ENCODE data around the gene RAPGEF1. TPM values are rescaled to one million over a fixed set of nuclear protein-coding genes. Genes with fewer than 3 reads are reported as not detected.

RAPGEF1 gene
- total and polyA plus RNA-seq, 2 experiments from 2014 or later, result 26.2 to 29.7 TPM

GRCh38 chr9:131578731-131579504 lies 161.0 kb downstream of the RAPGEF1 start:
- H4K20me1 ChIP-seq (ENCODE audit: insufficient read depth, poor library complexity, severe bottlenecking), result no peaks in the 10 kb centered on the region
- no peak overlapping the region for H2AFZ ChIP-seq
- 94% methylated on average over 24 of the region's 26 CpGs for WGBS (ENCODE audit: low lambda C conversion rate, missing lambda C conversion rate)
- H3K79me2 ChIP-seq, result no peaks in the 10 kb centered on the region
- no peak overlapping the region for H3K4me2 ChIP-seq
- H3K27me3 ChIP-seq, result no peaks in the 10 kb centered on the region
- no peaks in the 10 kb centered on the region for H3K36me3 ChIP-seq (replicated peaks; ENCODE audit: insufficient read depth, low read depth)
- H3K27ac ChIP-seq, result no peak overlapping the region
- H3K4me1 ChIP-seq (ENCODE audit: insufficient read depth), result no peaks in the 10 kb centered on the region
- H3K9me2 ChIP-seq (replicated peaks; ENCODE audit: insufficient read depth), result no peaks in the 10 kb centered on the region
- TF ChIP-seq EZH2 (IDR thresholded peaks at IDR 0.05; ENCODE audit: borderline replicate concordance), result no peak
- TF ChIP-seq EZH2phosphoT487 (IDR thresholded peaks at IDR 0.05; ENCODE audit: low read depth, severe bottlenecking, unreplicated experiment), result no peak
- TF ChIP-seq, protein P1, sequence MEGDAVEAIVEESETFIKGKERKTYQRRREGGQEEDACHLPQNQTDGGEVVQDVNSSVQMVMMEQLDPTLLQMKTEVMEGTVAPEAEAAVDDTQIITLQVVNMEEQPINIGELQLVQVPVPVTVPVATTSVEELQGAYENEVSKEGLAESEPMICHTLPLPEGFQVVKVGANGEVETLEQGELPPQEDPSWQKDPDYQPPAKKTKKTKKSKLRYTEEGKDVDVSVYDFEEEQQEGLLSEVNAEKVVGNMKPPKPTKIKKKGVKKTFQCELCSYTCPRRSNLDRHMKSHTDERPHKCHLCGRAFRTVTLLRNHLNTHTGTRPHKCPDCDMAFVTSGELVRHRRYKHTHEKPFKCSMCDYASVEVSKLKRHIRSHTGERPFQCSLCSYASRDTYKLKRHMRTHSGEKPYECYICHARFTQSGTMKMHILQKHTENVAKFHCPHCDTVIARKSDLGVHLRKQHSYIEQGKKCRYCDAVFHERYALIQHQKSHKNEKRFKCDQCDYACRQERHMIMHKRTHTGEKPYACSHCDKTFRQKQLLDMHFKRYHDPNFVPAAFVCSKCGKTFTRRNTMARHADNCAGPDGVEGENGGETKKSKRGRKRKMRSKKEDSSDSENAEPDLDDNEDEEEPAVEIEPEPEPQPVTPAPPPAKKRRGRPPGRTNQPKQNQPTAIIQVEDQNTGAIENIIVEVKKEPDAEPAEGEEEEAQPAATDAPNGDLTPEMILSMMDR (IDR thresholded peaks at IDR 0.05; ENCODE audit: poor library complexity), result no peak
- no peak overlapping the region for H3K4me3 ChIP-seq
- H3K9me3 ChIP-seq (ENCODE audit: low read depth), result no peaks in the 10 kb centered on the region
- DNase-seq (ENCODE audit: low spot score), result no peak

- H3K4me2 ChIP-seq, result no peak overlapping the region
- no peak overlapping the region for H3K4me3 ChIP-seq
- H3K36me3 ChIP-seq (replicated peaks; ENCODE audit: insufficient read depth, low read depth), result no peaks in the 10 kb centered on the region
- no peaks in the 10 kb centered on the region for H3K79me2 ChIP-seq
- no peak for TF ChIP-seq EZH2phosphoT487 (IDR thresholded peaks at IDR 0.05; ENCODE audit: low read depth, severe bottlenecking, unreplicated experiment)
- TF ChIP-seq, protein P1 (IDR thresholded peaks at IDR 0.05; ENCODE audit: poor library complexity), result no peak
- no peak for TF ChIP-seq EZH2 (IDR thresholded peaks at IDR 0.05; ENCODE audit: borderline replicate concordance)
- no peaks in the 10 kb centered on the region for H3K27me3 ChIP-seq
- H2AFZ ChIP-seq, result no peak overlapping the region
- no peak overlapping the region for H3K27ac ChIP-seq
- H3K4me1 ChIP-seq (ENCODE audit: insufficient read depth), result no peaks in the 10 kb centered on the region
- H3K9me3 ChIP-seq (ENCODE audit: low read depth), result no peaks in the 10 kb centered on the region
- no peaks in the 10 kb centered on the region for H3K9me2 ChIP-seq (replicated peaks; ENCODE audit: insufficient read depth)
- DNase-seq (ENCODE audit: low spot score), result no peak
- no peaks in the 10 kb centered on the region for H4K20me1 ChIP-seq (ENCODE audit: insufficient read depth, poor library complexity, severe bottlenecking)
- 83% methylated on average over 13 of the region's 13 CpGs for WGBS (ENCODE audit: low lambda C conversion rate, missing lambda C conversion rate)
Measured at GRCh38 chr9:131578021-131578420, 161.9 kb downstream of the RAPGEF1 start.

- no peak overlapping the region for H3K4me3 ChIP-seq
- H3K9me2 ChIP-seq (replicated peaks; ENCODE audit: insufficient read depth), result no peaks in the 10 kb centered on the region
- H3K27ac ChIP-seq, result no peak overlapping the region
- H4K20me1 ChIP-seq (ENCODE audit: insufficient read depth, poor library complexity, severe bottlenecking), result no peaks in the 10 kb centered on the region
- no peaks in the 10 kb centered on the region for H3K27me3 ChIP-seq
- 88% methylated on average over 18 of the region's 25 CpGs for WGBS (ENCODE audit: low lambda C conversion rate, missing lambda C conversion rate)
- H3K9me3 ChIP-seq (ENCODE audit: low read depth), result no peaks in the 10 kb centered on the region
- H3K36me3 ChIP-seq (replicated peaks; ENCODE audit: insufficient read depth, low read depth), result no peaks in the 10 kb centered on the region
- H3K79me2 ChIP-seq, result no peaks in the 10 kb centered on the region
- no peak overlapping the region for H3K4me2 ChIP-seq
- DNase-seq (ENCODE audit: low spot score), result no peak
- TF ChIP-seq EZH2phosphoT487 (IDR thresholded peaks at IDR 0.05; ENCODE audit: low read depth, severe bottlenecking, unreplicated experiment), result no peak
- no peak for TF ChIP-seq EZH2 (IDR thresholded peaks at IDR 0.05; ENCODE audit: borderline replicate concordance)
- TF ChIP-seq, protein P1 (IDR thresholded peaks at IDR 0.05; ENCODE audit: poor library complexity), result no peak
- H3K4me1 ChIP-seq (ENCODE audit: insufficient read depth), result no peaks in the 10 kb centered on the region
- H2AFZ ChIP-seq, result no peak overlapping the region
Measured at GRCh38 chr9:131577005-131578000, 162.6 kb downstream of the RAPGEF1 start.

Data from hepatocyte (in vitro differentiated cells).